Left lung (tissue), 10 donors: ENCODE measurements around the gene DNAJB11. TPM values are rescaled to one million over a fixed set of nuclear protein-coding genes. Genes with fewer than 3 reads are reported as not detected.

ENCODE experiments used
- ATAC-seq: fragments of 200-7000 bp; cut with Tn5 transposase; one replicate; pipeline ENCODE4 v1.9.1; 2020; ENCODE audit warnings: moderate library complexity
- DNase-seq, 4 donors: peaks; one replicate each; pipeline ENCODE4 v3.0.0-alpha.2; 2013 to 2020
- H3K27ac ChIP-seq, 2 donors: fragments of 200-600 bp; sonication (generic) in 1 of 2; one replicate each; pipeline versions ENCODE4 v1.5.0 to v1.8.0; 2020 to 2021
- H3K27me3 ChIP-seq, 2 donors: fragments of 200-600 bp; sonication (generic) in 1 of 2; one replicate each; pipeline versions ENCODE4 v1.5.0 to v1.8.0; 2020 to 2021
- H3K36me3 ChIP-seq, 2 donors: fragments of 200-600 bp; sonication (generic) in 1 of 2; one replicate each; pipeline versions ENCODE4 v1.5.0 to v1.8.0; 2020 to 2021
- H3K4me1 ChIP-seq, 2 donors: fragments of 200-600 bp; one replicate each; pipeline ENCODE4 v1.8.0; 2021
- H3K4me3 ChIP-seq, 2 donors: fragments of 200-600 bp; sonication (generic) in 1 of 2; one replicate each; pipeline versions ENCODE4 v1.5.0 to v1.8.0; 2020 to 2021; ENCODE audit warnings: mild to moderate bottlenecking in 1 of 2
- H3K9me3 ChIP-seq, 2 donors: fragments of 200-600 bp; sonication (generic) in 1 of 2; one replicate each; pipeline versions ENCODE4 v1.5.0 to v1.8.0; 2020 to 2021
- CTCF ChIP-seq, 2 donors: fragments of 200-600 bp; sonication (generic) in 1 of 2; IDR thresholded peaks; one replicate each; pipeline versions ENCODE4 v1.5.0 to v1.8.0; 2021; ENCODE audit warnings: antibody characterized with exemption in 2 of 2
- intact Hi-C, 2 donors: fragments of 100-400 bp; cut with DNase I; formaldehyde crosslinking; loops; one replicate each; pipeline versions ENCODE4 v1.11.2 to v1.14.2; 2022
- polyA plus RNA-seq, 6 donors: library from polyadenylated mRNA; unstranded; fragments of 120-200 nt; gene quantifications; one replicate each; pipeline ENCODE4 v1.2.1, GENCODE V29; 2013; ENCODE audit not compliant: insufficient read length in 6 of 6
- total RNA-seq, 2 donors: library from RNA; stranded (reverse); fragmentation: NEBNext Ultra II Directional; extraction: Animal tissue kit (Norgen Biotek cat#: 25700); gene quantifications; one replicate each; pipeline ENCODE4 v1.2.1, GENCODE V29; 2021
- donor health status: DM: no; HTN: yes; CAD: no.
- donor health status: DM: no; HTN: no; CAD: no.

The DNAJB11 gene
- total and polyA plus RNA-seq, 8 donors, result 46.8 to 78.3 (median 58.0) TPM

- no peak for DNase-seq
- intact Hi-C loops, result no loop called here
- Histone ChIP-seq H3K9me3 (no peaks in the 10 kb centered on the region), H3K4me3 (no peak overlapping the region), H3K27ac (no peak overlapping the region), H3K36me3 (no peaks in the 10 kb centered on the region), H3K4me1 (no peaks in the 10 kb centered on the region), H3K27me3 (peaks cover 0 to 5% of the 10 kb centered on the region in 2 donors)
- no peak for TF ChIP-seq CTCF (IDR thresholded peaks at IDR 0.05)
- ATAC-seq, result no peak
Measured at GRCh38 chr3:186523434-186523833, 47.1 kb upstream of the DNAJB11 start.

- Histone ChIP-seq H3K36me3 (no peaks in the 10 kb centered on the region), H3K9me3 (no peaks in the 10 kb centered on the region), H3K27me3 (peaks cover 0 to 2% of the 10 kb centered on the region in 2 donors), H3K4me1 (no peaks in the 10 kb centered on the region), H3K4me3 (no peak overlapping the region), H3K27ac (no peak overlapping the region)
- TF ChIP-seq CTCF (IDR thresholded peaks at IDR 0.05), result no peak
- no peak for ATAC-seq
- intact Hi-C loops, result no loop called here
- DNase-seq, result no peak
Measured at GRCh38 chr3:186524616-186525015, 45.9 kb upstream of the DNAJB11 start.

GRCh38 chr3:186525369-186526255, 44.9 kb upstream of the DNAJB11 start:
- no peaks in the 10 kb centered on the region for H3K36me3 ChIP-seq
- no peaks in the 10 kb centered on the region for H3K27me3 ChIP-seq
- H3K4me1 ChIP-seq, result no peaks in the 10 kb centered on the region
- intact Hi-C loops, result no loop called here
- H3K9me3 ChIP-seq, result no peaks in the 10 kb centered on the region
- no peak overlapping the region for H3K27ac ChIP-seq
- no peak overlapping the region for H3K4me3 ChIP-seq
- DNase-seq (no peak), ATAC-seq (no peak)
- no peak for TF ChIP-seq CTCF (IDR thresholded peaks at IDR 0.05)

GRCh38 chr3:186526256-186526606, 44.3 kb upstream of the DNAJB11 start:
- DNase-seq, result no peak
- no peak for TF ChIP-seq CTCF (IDR thresholded peaks at IDR 0.05)

GRCh38 chr3:186529201-186529999, 41.1 kb upstream of the DNAJB11 start:
- Histone ChIP-seq H3K9me3 (no peaks in the 10 kb centered on the region), H3K27ac (no peak overlapping the region), H3K36me3 (no peaks in the 10 kb centered on the region), H3K4me1 (no peaks in the 10 kb centered on the region), H3K4me3 (no peak overlapping the region), H3K27me3 (no peaks in the 10 kb centered on the region)
- ATAC-seq (no peak), DNase-seq (no peak)
- TF ChIP-seq CTCF (IDR thresholded peaks at IDR 0.05), result no peak
- intact Hi-C loops, result no loop called here

More at GRCh38 chr3:186526256-186526606, 44.3 kb upstream of the DNAJB11 start:
- Histone ChIP-seq H3K4me1 (no peaks in the 10 kb centered on the region), H3K9me3 (no peaks in the 10 kb centered on the region), H3K4me3 (no peak overlapping the region), H3K36me3 (no peaks in the 10 kb centered on the region), H3K27ac (no peak overlapping the region), H3K27me3 (no peaks in the 10 kb centered on the region)
- ATAC-seq, result no peak
- intact Hi-C loops, result no loop called here
